SH-SY5Y (cell line): ENCODE data around the gene EMD.

Experiments used
- GATA2 ChIP-seq: IDR thresholded peaks from 2 replicates; pipeline ENCODE4 v1.6.1; 2011; ENCODE audit warnings: mild to moderate bottlenecking, low read depth, low read length
- GATA3 ChIP-seq: IDR thresholded peaks from 2 replicates; pipeline ENCODE4 v1.6.1; 2011; ENCODE audit warnings: low read depth, mild to moderate bottlenecking, low read length, moderate library complexity

- TF ChIP-seq GATA2, result no peak
- no peak for TF ChIP-seq GATA3
Measured at GRCh38 chrX:154359362-154360154, 19.5 kb upstream of the EMD start.
